ENCODE results near the gene KCNIP4.
A peak's percentile ranks its signal among the peaks of the same experiment; 100 is the strongest.

Gene KCNIP4

GRCh38 chr4:21307709-21308108, 640.9 kb downstream of the KCNIP4 start:
- Histone ChIP-seq H3K4me1 (ENCODE audit: control insufficient read depth, insufficient read depth, low read length) (no peaks in the 10 kb centered on the region; the same call in 1 of the 2 replicates), H3K36me3 (ENCODE audit: control insufficient read depth, insufficient read depth, low read length) (no peaks in the 10 kb centered on the region), H3K9ac (ENCODE audit: low read length) (no peak overlapping the region), H3K9me3 (ENCODE audit: control insufficient read depth, insufficient read depth, low read depth, low read length) (no peaks in the 10 kb centered on the region), H3K27me3 (ENCODE audit: control insufficient read depth, insufficient read depth, low read length) (peaks cover 38% of the 10 kb centered on the region), H3K4me3 (ENCODE audit: low read depth, low read length) (no peak overlapping the region), H3K27ac (ENCODE audit: low read depth, low read length) (no peak overlapping the region)

GRCh38 chr4:21304540-21304887, 644.1 kb downstream of the KCNIP4 start:
- H3K27me3 ChIP-seq (ENCODE audit: control insufficient read depth, insufficient read depth, low read length), result peaks cover 47% of the 10 kb centered on the region
- no peaks in the 10 kb centered on the region for H3K9me3 ChIP-seq (ENCODE audit: control insufficient read depth, insufficient read depth, low read depth, low read length)
- no peaks in the 10 kb centered on the region for H3K36me3 ChIP-seq (ENCODE audit: control insufficient read depth, insufficient read depth, low read length)
- peak overlapping the region; percentile 68 for H3K4me3 ChIP-seq (ENCODE audit: low read depth, low read length)
- H3K27ac ChIP-seq (ENCODE audit: low read depth, low read length), result no peak overlapping the region
- H3K4me1 ChIP-seq (ENCODE audit: control insufficient read depth, insufficient read depth, low read length), result no peaks in the 10 kb centered on the region; the same call in 1 of the 2 replicates
- no peak overlapping the region for H3K9ac ChIP-seq (ENCODE audit: low read length)

- no peaks in the 10 kb centered on the region for H3K27me3 ChIP-seq (ENCODE audit: control insufficient read depth, insufficient read depth, low read length)
- H3K9me3 ChIP-seq (ENCODE audit: control insufficient read depth, insufficient read depth, low read depth, low read length), result no peaks in the 10 kb centered on the region
- H3K9ac ChIP-seq (ENCODE audit: low read length), result no peak overlapping the region
- H3K4me3 ChIP-seq (ENCODE audit: low read depth, low read length), result no peak overlapping the region
- no peaks in the 10 kb centered on the region for H3K4me1 ChIP-seq (ENCODE audit: control insufficient read depth, insufficient read depth, low read length)
- H3K27ac ChIP-seq (ENCODE audit: low read depth, low read length), result no peak overlapping the region
- no peaks in the 10 kb centered on the region for H3K36me3 ChIP-seq (ENCODE audit: control insufficient read depth, insufficient read depth, low read length)
These were observed 658.0 kb downstream of the KCNIP4 start for GRCh38 chr4:21290562-21290961.

- no peak overlapping the region for H3K27ac ChIP-seq (ENCODE audit: low read depth, low read length)
- H3K9ac ChIP-seq (ENCODE audit: low read length), result no peak overlapping the region
- H3K4me3 ChIP-seq (ENCODE audit: low read depth, low read length), result no peak overlapping the region
- no peaks in the 10 kb centered on the region for H3K36me3 ChIP-seq (ENCODE audit: control insufficient read depth, insufficient read depth, low read length)
- no peaks in the 10 kb centered on the region for H3K9me3 ChIP-seq (ENCODE audit: control insufficient read depth, insufficient read depth, low read depth, low read length)
- no peaks in the 10 kb centered on the region for H3K4me1 ChIP-seq (ENCODE audit: control insufficient read depth, insufficient read depth, low read length)
- H3K27me3 ChIP-seq (ENCODE audit: control insufficient read depth, insufficient read depth, low read length), result no peaks in the 10 kb centered on the region
These were observed 672.5 kb downstream of the KCNIP4 start for GRCh38 chr4:21276046-21276445.

- Histone ChIP-seq H3K4me3 (ENCODE audit: low read depth, low read length) (no peak overlapping the region), H3K27me3 (ENCODE audit: control insufficient read depth, insufficient read depth, low read length) (no peaks in the 10 kb centered on the region)
These were observed 677.0 kb downstream of the KCNIP4 start for GRCh38 chr4:21271439-21272052.

GRCh38 chr4:21248331-21248730, 700.2 kb downstream of the KCNIP4 start:
- no peak overlapping the region for H3K9ac ChIP-seq (ENCODE audit: low read length)
- no peaks in the 10 kb centered on the region for H3K9me3 ChIP-seq (ENCODE audit: control insufficient read depth, insufficient read depth, low read depth, low read length)
- no peaks in the 10 kb centered on the region for H3K36me3 ChIP-seq (ENCODE audit: control insufficient read depth, insufficient read depth, low read length)
- no peaks in the 10 kb centered on the region for H3K27me3 ChIP-seq (ENCODE audit: control insufficient read depth, insufficient read depth, low read length)
- no peaks in the 10 kb centered on the region for H3K4me1 ChIP-seq (ENCODE audit: control insufficient read depth, insufficient read depth, low read length)
- H3K4me3 ChIP-seq (ENCODE audit: low read depth, low read length), result no peak overlapping the region
- no peak overlapping the region for H3K27ac ChIP-seq (ENCODE audit: low read depth, low read length)

More at GRCh38 chr4:21271439-21272052, 677.0 kb downstream of the KCNIP4 start:
- Histone ChIP-seq H3K9me3 (ENCODE audit: control insufficient read depth, insufficient read depth, low read depth, low read length) (no peaks in the 10 kb centered on the region), H3K4me1 (ENCODE audit: control insufficient read depth, insufficient read depth, low read length) (no peaks in the 10 kb centered on the region), H3K27ac (ENCODE audit: low read depth, low read length) (no peak overlapping the region), H3K9ac (ENCODE audit: low read length) (no peak overlapping the region), H3K36me3 (ENCODE audit: control insufficient read depth, insufficient read depth, low read length) (no peaks in the 10 kb centered on the region)

DNA sequence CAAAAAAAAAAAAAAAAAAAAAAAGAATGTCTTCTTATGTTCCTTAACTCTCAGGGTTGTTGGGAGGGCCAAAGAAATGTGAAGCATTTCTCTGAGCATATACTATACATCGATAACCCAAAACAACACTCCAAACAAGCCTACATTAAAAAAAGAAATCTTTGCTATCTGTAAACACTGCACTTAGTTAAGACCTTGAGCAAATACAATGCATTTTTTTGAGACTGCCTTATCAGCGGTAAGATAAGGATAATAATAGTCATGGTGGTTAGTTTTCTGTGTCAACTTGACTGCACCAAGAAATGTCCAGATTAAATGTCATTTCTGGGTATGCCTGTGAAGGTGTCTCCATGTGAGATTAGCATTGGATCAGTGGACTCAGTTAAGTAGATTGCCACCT, 706.4 kb downstream of the KCNIP4 start:
- H3K36me3 ChIP-seq (ENCODE audit: control insufficient read depth, insufficient read depth, low read length), result no peaks in the 10 kb centered on the region
- no peaks in the 10 kb centered on the region for H3K9me3 ChIP-seq (ENCODE audit: control insufficient read depth, insufficient read depth, low read depth, low read length)
- no peak overlapping the region for H3K4me3 ChIP-seq (ENCODE audit: low read depth, low read length)

DNA sequence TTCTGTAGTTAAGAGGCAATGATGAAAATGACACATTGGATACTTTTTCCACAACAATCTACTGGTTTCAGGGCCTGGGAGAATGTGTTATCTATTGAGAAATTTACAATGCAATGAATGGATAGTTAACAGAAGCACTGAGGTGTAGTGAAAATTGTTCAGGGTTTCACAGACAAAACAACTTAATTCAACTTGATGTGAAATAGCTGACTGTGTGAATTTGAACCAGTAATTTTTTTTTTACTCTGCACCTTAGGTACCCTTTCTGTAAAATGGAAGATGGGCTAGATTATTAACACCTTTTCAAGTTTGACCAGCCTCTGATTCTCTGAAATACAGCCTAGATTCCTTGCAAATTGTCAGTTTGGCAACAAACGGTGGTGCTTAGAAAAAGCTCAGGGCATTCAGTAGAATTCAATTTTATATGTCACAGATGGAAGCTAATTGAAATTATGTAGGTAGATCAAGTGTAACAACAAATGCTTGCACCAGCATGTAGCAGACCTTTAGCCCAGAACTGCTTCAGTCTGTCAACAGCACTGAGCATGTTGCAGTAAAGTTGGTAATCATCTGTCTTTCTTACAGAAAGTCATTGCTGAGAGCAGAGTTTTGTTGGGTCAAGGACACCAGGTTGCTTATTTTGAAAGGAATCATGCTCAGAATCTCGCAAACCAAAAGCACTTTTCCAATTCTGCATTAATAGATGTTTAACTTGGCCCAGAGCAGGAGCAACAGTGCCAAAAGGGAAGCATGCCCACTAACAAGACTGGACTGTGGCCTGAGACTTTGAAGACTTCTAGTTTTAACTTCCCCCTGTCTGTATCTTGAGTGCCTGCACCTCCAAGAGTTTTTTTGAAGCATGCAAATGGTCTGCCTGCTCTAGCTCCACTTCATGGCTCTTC, 721.7 kb downstream of the KCNIP4 start:
- Histone ChIP-seq H3K4me1 (ENCODE audit: control insufficient read depth, insufficient read depth, low read length) (no peaks in the 10 kb centered on the region), H3K36me3 (ENCODE audit: control insufficient read depth, insufficient read depth, low read length) (no peaks in the 10 kb centered on the region), H3K9ac (ENCODE audit: low read length) (no peak overlapping the region), H3K4me3 (ENCODE audit: low read depth, low read length) (no peak overlapping the region), H3K27ac (ENCODE audit: low read depth, low read length) (no peak overlapping the region), H3K27me3 (ENCODE audit: control insufficient read depth, insufficient read depth, low read length) (no peaks in the 10 kb centered on the region), H3K9me3 (ENCODE audit: control insufficient read depth, insufficient read depth, low read depth, low read length) (no peaks in the 10 kb centered on the region)

More for the DNA sequence above, 706.4 kb downstream of the KCNIP4 start:
- H3K27me3 ChIP-seq (ENCODE audit: control insufficient read depth, insufficient read depth, low read length), result no peaks in the 10 kb centered on the region
- no peak overlapping the region for H3K9ac ChIP-seq (ENCODE audit: low read length)
- H3K4me1 ChIP-seq (ENCODE audit: control insufficient read depth, insufficient read depth, low read length), result no peaks in the 10 kb centered on the region
- H3K27ac ChIP-seq (ENCODE audit: low read depth, low read length), result no peak overlapping the region

GRCh38 chr4:21211846-21212245, 736.7 kb downstream of the KCNIP4 start:
- Histone ChIP-seq H3K27me3 (ENCODE audit: control insufficient read depth, insufficient read depth, low read length) (no peaks in the 10 kb centered on the region), H3K9ac (ENCODE audit: low read length) (no peak overlapping the region), H3K27ac (ENCODE audit: low read depth, low read length) (no peak overlapping the region)

GRCh38 chr4:21209860-21210259, 738.7 kb downstream of the KCNIP4 start:
- no peak overlapping the region for H3K27ac ChIP-seq (ENCODE audit: low read depth, low read length)
- no peaks in the 10 kb centered on the region for H3K9me3 ChIP-seq (ENCODE audit: control insufficient read depth, insufficient read depth, low read depth, low read length)
- H3K27me3 ChIP-seq (ENCODE audit: control insufficient read depth, insufficient read depth, low read length), result no peaks in the 10 kb centered on the region
- H3K36me3 ChIP-seq (ENCODE audit: control insufficient read depth, insufficient read depth, low read length), result no peaks in the 10 kb centered on the region
- H3K4me1 ChIP-seq (ENCODE audit: control insufficient read depth, insufficient read depth, low read length), result no peaks in the 10 kb centered on the region
- H3K9ac ChIP-seq (ENCODE audit: low read length), result no peak overlapping the region
- H3K4me3 ChIP-seq (ENCODE audit: low read depth, low read length), result no peak overlapping the region

More at GRCh38 chr4:21211846-21212245, 736.7 kb downstream of the KCNIP4 start:
- H3K36me3 ChIP-seq (ENCODE audit: control insufficient read depth, insufficient read depth, low read length), result no peaks in the 10 kb centered on the region
- no peak overlapping the region for H3K4me3 ChIP-seq (ENCODE audit: low read depth, low read length)
- H3K4me1 ChIP-seq (ENCODE audit: control insufficient read depth, insufficient read depth, low read length), result no peaks in the 10 kb centered on the region
- no peaks in the 10 kb centered on the region for H3K9me3 ChIP-seq (ENCODE audit: control insufficient read depth, insufficient read depth, low read depth, low read length)

GRCh38 chr4:21205821-21206531, 742.6 kb downstream of the KCNIP4 start:
- no peaks in the 10 kb centered on the region for H3K27me3 ChIP-seq (ENCODE audit: control insufficient read depth, insufficient read depth, low read length)
- no peak overlapping the region for H3K27ac ChIP-seq (ENCODE audit: low read depth, low read length)
- H3K36me3 ChIP-seq (ENCODE audit: control insufficient read depth, insufficient read depth, low read length), result no peaks in the 10 kb centered on the region
- H3K9me3 ChIP-seq (ENCODE audit: control insufficient read depth, insufficient read depth, low read depth, low read length), result no peaks in the 10 kb centered on the region
- no peak overlapping the region for H3K4me3 ChIP-seq (ENCODE audit: low read depth, low read length)
- no peak overlapping the region for H3K9ac ChIP-seq (ENCODE audit: low read length)
- H3K4me1 ChIP-seq (ENCODE audit: control insufficient read depth, insufficient read depth, low read length), result no peaks in the 10 kb centered on the region
